Measurements from ENCODE around the gene NF1. TPM values are rescaled to one million over a fixed set of nuclear protein-coding genes. Genes with fewer than 3 reads are reported as not detected.
"Not testable (repeated sequence)": the region's sequence is repeated elsewhere in the genome, so short reads cannot be mapped to it uniquely, and the experiment has no call there.

The NF1 gene
- total RNA-seq, 1 experiment from 2014 or later, result 30.2 TPM

DNA sequence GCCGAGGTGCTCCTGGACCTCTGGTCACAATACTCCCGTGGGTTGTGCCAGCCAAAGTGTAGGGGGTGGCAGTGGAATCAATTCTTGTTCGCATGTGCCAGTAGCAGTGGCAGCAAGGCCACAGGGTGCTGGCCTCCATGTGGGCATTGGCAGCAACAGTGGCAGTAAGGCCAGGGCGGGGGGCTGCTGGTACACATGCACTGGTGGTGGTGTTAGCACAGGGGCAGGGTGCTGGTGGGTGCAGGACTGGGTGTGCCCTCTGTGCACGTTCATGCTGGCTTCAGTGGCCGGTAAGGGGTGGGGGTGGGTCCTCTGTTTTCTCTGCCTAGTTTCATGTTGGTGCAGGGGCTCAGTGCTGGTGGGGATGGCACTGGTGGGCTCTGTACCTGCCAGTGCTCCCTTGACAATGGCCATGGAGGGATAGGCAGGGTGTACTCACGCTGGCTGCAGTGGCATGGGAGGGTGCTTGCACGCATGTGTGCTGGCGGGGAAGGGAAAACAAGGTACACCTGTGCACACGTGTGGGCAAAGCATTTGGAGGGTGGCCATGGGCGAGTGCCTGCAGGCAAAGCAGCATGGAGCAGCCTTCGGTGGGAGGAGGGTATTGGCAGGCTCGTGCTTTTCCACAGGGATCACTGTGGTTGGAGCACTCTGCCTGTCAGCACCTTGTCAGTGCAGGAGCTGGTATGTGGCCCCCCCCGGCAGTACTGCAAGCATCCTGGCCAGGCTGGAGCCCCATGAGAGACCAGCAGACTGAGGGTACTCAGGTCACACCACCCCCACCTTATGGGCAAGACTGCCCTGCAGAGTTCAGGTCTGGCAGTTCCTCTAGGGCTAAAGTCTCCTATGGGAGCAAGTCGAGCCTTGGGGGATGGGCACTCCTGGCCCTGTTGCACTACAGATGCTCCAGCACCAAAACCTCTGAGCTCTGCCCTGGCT is 35.8 kb downstream of the NF1 start:
- no peak for DNase-seq (ENCODE audit: low read depth)

DNA sequence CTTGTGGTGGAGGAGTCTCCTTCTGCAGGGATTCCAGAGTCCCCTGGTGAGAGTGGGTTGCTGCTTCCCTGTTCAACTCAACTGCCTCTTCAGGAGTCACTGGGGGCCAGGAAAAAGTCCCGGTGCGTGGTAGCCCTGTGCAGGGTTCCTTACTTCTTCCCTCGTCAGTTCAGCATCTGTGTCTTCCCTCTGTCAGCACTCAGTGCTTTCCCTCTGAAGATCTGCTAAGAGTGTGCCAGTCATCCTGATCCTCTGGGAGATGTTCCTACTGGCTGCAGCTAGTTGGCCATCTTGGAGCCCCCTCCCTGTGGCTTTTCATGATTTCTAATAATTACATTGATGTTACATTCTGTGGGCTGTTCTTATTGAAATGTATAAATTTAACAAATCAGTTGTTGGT is 36.5 kb downstream of the NF1 start:
- DNase-seq (ENCODE audit: low read depth), result no peak

GRCh38 chr17:31132977-31133376 is 38.2 kb downstream of the NF1 start:
- no peak for DNase-seq (ENCODE audit: low read depth)

DNA sequence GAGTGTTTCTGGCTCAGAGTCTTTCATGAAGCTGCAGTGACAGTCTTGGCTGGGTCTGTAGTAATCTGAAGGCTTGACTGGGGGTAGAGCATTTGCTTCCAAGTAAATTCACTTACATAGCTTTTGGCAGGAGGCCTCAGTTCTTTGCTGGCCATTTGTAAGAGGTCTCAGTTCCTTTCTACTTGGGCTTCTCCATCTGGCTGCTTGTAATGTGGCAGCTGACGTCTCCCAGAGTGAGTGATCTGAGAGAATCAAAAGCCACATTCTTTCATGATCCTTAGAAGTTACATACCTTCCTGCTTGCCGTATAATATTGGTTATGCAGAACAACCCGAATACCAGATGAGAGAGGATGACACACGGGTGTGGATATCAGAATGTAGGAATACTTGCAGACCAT is 39.8 kb downstream of the NF1 start:
- peak; percentile 32 for DNase-seq (ENCODE audit: low read depth)

GRCh38 chr17:31136319-31136718 is 41.5 kb downstream of the NF1 start:
- DNase-seq (ENCODE audit: low read depth), result no peak

DNA sequence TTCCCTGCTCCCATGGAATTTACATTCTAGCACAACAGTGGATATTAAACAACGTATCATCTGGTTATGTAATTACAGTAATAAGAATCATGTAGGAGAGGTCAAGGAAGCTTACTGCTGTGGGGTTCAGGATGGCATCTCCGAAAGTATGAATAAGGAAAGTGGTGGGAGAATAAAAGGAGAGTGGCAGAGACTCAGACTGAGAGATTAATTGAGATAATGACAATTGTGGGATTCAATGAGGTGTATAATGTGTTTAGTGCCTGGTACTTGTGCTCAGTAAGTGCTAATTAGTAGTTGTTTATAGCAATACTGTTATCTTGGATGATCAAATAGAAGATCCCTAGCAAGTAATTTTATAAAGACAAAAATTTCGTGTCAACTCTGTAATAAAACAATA is 45.3 kb downstream of the NF1 start:
- no peak for DNase-seq (ENCODE audit: low read depth)

DNA sequence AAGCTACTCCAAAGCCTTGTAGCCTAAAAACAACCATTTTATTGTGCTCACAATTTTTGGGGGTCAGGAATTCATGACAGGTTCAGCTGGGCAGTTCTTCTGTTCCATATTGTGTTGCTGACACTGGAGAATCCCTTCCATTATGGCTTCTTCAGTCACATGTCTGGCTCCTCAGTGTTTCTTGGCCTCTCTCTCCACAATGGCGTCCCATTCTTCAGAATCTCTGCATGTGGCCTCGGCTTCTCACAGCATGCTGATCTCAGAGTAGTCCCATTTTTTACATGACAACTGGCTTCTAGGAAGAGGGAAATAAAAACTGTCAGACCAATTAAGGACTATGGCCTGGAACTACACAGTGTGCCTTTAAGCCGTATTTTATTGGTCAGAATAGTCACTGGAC is 49.7 kb downstream of the NF1 start:
- no peak for DNase-seq (ENCODE audit: low read depth)

- no peak for DNase-seq (ENCODE audit: low read depth)
These were observed 50.1 kb downstream of the NF1 start for GRCh38 chr17:31144836-31145235.

- peak; percentile 42 for DNase-seq (ENCODE audit: low read depth)
These were observed 52.9 kb downstream of the NF1 start for GRCh38 chr17:31147507-31148202.

DNA sequence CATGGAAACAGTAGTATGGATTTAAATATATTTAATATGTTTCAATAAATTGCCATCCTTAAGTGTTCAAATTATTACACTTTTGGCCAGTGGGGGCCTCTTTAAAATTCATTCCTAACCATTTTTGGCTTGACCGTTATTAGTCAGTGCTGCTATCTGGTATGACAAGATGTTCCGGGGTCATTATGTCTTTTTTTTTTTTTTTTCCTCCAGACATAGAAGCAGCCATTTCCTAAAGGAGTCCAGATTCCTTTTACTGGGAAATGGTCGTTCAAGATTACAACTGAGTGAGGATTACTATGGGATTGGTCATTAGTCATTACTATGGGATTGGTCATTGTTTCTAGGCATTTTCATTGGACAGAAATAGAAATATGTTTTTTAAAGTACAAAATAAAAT is 53.4 kb downstream of the NF1 start:
- DNase-seq (ENCODE audit: low read depth), result peak; percentile 23

GRCh38 chr17:31152271-31152670 is 57.5 kb downstream of the NF1 start:
- no peak for DNase-seq (ENCODE audit: low read depth)

DNA sequence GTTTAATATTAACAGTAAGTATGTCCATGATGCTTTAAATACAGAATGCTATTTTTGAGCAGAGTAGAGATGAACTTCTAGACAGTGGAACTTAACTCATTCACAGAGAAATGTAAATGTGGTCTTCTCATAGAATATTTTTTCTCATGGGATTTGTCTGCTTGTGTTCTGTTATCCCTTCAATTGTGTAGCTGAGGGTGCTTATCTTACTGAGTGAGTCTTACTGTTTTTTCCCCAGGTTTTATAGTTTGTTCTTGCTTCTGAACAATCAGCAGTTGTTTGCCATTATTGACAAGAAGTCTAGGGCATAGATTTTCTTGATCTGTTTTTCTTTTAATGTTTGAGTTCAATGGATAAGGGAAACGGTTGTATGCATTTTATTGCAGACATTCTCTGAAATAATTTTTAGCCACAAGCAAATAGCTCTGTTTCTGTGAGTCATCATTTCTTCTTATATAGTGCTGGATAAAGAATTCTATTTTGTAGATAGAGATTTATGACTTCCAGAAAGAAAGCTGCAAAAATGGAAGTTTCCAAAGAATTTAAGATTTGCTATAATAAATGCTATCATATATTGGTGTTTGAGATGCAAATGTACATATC is 60.5 kb downstream of the NF1 start:
- DNase-seq (ENCODE audit: low read depth), result peak; percentile 5

DNA sequence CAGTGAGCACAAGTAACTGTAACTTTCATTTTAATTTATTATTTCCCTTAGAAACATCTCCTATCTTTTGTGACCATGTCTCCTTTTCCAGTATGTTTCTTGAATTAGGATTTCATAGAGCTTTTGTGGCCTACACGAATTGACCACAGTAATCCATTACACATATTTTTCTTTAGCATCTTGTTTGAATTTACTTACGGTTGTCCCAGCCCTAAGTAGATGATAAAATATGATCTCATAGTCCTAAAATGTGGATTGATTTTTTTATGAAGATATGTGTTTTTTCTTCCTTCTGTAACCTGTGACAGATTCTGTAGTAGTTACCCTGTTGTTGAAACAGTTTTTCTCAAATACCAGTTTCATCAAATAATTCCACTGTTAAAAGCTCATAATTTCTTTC is 61.5 kb downstream of the NF1 start:
- DNase-seq (ENCODE audit: low read depth), result no peak

DNA sequence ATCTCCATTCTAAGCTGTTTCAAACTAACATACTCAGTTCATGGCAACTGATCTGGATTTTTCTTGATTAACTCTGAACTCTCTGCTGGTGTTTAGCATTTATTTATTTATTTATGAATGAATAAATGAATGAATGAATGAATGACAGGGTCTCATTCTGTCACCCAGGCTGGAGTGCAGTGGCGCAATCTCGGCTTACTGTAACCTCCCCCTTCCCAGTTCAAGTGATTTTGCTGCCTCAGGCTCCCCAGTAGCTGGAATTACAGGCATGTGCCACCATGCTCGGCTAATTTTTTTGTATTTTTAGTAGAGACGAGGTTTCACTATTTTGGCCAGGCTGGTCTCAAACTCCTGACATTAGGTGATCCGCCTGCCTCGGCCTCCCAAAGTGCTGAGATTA is 62.1 kb downstream of the NF1 start:
- not testable (repeated sequence) for DNase-seq (ENCODE audit: low read depth)

DNA sequence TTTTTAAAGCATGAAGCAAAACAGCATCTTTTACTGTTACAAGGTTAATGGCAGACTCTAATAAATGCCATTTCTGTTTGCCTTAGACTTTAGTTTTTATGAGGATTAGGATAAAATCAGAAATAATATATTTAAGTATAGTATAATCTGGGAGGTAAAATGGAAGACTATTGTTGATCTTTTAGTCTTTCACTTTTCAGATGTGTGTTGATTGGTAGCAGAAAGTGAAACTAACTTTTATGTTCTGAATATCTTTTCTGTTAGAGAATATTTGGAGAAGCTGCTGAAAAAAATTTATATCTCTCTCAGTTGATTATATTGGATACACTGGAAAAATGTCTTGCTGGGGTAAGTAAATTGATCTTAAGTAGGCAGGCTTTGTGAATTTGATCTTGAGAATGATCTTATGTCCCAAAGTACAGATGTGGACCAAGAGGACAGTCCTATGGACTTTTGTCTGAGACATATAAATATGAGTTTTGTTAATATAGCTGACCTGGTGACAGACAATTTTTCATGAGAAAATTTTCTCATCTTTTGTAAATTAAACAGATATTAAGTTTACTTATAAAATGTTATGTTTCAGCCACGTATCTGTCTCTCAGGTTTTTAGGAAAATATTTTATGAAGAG is 64.1 kb downstream of the NF1 start:
- no peak for DNase-seq (ENCODE audit: low read depth)

GRCh38 chr17:31163091-31163781 is 68.5 kb downstream of the NF1 start:
- no peak for DNase-seq (ENCODE audit: low read depth)

DNA sequence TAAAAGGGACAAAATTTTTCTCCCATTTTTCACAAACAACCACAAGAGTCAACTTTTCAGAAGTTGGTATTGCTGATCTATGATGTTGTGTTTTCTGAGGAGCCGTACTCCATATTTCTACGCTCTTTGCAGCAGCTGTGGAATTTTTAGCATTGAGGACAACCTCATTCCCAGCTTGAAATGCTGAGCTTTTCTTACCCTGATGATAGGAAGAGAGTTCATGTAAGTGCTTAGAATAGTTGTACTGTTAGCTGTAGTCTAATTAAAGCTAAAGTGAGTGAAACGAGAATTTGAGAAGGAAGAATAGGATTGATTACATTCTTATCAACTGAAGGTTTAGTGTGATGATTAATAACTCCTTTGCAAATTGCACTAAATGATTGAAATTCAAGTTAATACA is 72.3 kb downstream of the NF1 start:
- DNase-seq (ENCODE audit: low read depth), result no peak

GRCh38 chr17:31171701-31172100 is 76.9 kb downstream of the NF1 start:
- no peak for DNase-seq (ENCODE audit: low read depth)

DNA sequence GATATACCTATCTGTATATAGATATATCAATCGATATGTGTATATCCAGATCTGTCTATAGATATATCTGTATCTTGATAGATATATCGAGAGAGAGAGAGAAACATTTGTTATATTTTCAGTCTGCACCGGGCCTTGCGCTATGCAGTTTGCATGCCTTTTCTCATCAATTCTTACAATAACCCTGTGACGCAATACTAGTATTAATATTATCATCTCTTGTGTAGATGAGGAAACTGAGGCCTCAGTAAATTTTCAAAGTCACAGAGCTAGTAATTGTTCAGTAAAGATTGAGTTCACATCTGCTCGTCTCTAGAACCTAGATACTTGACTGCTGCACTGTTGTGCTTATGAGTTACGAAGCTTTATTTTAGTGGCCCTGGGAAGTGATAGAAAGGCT is 77.6 kb downstream of the NF1 start:
- DNase-seq (ENCODE audit: low read depth), result no peak

GRCh38 chr17:31174215-31174614 is 79.4 kb downstream of the NF1 start:
- no peak for DNase-seq (ENCODE audit: low read depth)

DNA sequence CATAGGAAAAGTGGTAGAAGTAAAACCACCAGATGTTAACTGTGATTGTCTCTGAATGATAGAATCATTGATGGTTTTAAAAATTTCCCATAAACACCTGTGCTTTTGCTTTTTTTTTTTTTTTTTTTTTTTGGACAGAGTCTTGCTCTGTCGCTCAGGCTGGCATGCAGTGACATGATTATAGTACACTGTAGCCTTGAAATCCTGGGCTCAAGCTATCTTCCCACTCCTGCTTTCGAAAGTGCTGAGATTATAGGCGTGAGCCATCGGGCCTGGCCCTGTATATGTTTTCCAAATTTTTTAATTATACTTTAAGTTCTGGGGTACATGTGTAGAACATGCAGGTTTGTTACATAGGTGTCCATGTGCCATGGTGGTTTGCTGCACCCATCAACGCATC is 80.5 kb downstream of the NF1 start:
- no peak for DNase-seq (ENCODE audit: low read depth)

GRCh38 chr17:31176143-31176542 is 81.4 kb downstream of the NF1 start:
- not testable (repeated sequence) for DNase-seq (ENCODE audit: low read depth)

Measured in RPMI7951 (cell line).